LNCaP clone FGC (cell line): ENCODE data around the gene USP6.
A peak's percentile ranks its signal among the peaks of the same experiment; 100 is the strongest.

ENCODE experiments used
- DNase-seq: peaks from one replicate; pipeline ENCODE4 v3.0.0-alpha.2; 2011; ENCODE audit warnings: low read depth
- H3K4me3 ChIP-seq: 2 replicates; pipeline ENCODE4 v1.5.1; 2011; ENCODE audit warnings: mild to moderate bottlenecking, low read depth, low read length, control low read depth
- TF ChIP-seq, protein P1 (sequence below): IDR thresholded peaks from 2 replicates; pipeline ENCODE4 v1.5.1; 2012; ENCODE audit warnings: mild to moderate bottlenecking; ENCODE audit not compliant: control insufficient read depth, insufficient read depth; ENCODE audit errors: extremely low read depth

The USP6 gene

DNA sequence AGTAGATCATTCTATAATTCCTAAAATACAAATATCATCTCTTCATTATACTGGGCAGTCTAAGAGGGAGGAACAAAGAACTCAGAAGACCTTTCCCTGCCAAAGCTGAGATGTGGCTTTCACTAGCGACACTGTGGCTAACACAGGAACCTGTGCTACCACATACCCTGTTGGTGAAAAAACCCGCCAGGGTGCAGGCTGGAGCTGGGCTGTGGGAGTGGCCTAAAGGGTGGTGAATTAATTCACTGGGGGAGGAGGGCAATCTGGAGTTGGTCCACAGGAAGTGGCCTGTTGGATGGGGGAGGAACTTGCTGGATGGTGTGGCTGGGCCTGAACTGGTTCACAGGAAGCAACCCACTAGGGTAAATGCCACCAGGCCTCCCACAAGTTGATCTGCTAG lies 68.5 kb downstream of the USP6 start:
- TF ChIP-seq, protein P1, sequence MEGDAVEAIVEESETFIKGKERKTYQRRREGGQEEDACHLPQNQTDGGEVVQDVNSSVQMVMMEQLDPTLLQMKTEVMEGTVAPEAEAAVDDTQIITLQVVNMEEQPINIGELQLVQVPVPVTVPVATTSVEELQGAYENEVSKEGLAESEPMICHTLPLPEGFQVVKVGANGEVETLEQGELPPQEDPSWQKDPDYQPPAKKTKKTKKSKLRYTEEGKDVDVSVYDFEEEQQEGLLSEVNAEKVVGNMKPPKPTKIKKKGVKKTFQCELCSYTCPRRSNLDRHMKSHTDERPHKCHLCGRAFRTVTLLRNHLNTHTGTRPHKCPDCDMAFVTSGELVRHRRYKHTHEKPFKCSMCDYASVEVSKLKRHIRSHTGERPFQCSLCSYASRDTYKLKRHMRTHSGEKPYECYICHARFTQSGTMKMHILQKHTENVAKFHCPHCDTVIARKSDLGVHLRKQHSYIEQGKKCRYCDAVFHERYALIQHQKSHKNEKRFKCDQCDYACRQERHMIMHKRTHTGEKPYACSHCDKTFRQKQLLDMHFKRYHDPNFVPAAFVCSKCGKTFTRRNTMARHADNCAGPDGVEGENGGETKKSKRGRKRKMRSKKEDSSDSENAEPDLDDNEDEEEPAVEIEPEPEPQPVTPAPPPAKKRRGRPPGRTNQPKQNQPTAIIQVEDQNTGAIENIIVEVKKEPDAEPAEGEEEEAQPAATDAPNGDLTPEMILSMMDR, result no peak
- no peak for DNase-seq

DNA sequence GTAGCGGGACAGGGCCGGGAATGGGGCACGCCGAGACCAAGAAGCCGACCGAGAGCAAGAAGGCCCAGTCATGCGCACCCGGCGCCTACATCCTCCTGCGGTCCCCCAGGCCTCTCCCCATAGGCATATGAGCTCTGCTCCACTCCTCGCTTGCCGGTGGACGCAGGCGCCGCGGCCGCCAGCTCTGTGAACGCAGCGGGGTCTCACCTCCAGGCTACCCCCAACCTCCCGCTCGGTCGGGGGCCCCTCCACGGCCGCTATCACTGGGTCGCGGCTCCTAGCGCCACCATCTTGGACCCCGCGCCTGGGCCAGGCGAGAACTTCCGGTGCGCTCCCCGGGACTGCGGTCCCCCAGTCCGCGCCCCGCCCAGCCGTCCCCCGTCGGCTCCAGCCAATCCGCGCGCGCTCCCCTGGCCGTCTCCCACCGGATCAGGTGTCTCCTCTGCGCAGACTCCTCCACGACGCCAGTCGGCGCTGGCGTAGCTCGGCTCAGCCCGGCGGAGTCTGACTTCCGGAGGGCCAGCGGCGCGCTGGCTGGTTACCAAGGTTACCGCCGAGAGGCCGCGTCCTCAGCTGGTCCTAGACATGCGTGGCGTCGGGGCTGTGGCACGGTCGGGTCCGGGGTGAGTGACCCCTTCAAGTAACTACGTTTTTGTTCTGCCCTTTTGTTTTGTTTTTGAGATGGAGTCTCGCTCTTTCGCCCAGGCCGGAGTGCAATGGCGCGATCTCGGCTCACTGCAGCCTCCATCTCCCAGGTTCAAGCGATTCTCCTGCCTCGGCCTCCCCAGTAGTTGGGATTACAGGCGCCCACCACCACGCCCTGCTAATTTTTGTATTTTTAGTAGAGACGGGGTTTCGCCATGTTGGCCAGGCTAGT lies 75.9 kb downstream of the USP6 start, which contains the start of gene ZNF594:
TSS of gene ZNF594 (minus strand) at position 328 of the 877 bp plus-strand sequence. CDS start 7,612 bp downstream, outside the sequence.
- no peak for DNase-seq
- TF ChIP-seq, protein P1, result peak; percentile 56

More for the DNA sequence above, 68.5 kb downstream of the USP6 start:
- no peak overlapping the region for H3K4me3 ChIP-seq

DNA sequence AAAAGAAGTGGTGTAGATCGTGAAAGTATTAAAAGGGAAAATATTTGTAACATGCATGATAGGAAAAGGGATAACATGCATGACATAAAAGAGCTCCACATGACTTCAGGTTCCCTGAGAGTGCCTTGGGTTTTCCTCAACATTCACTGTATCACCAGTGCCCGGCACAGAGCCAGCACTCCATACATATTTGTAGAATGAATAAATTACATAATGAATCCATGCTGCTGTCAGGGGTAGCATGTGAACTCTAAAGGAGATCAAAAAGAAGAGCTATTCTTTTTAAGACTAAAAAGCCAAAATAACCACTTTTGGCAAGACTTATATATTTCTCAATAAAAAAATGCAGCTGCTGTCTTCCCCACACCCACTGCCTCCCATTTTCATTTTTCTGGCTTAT lies 78.5 kb downstream of the USP6 start:
- TF ChIP-seq, protein P1, result no peak
- H3K4me3 ChIP-seq, result no peak overlapping the region
- DNase-seq, result no peak

More for the DNA sequence above, 75.9 kb downstream of the USP6 start, which contains the start of gene ZNF594:
- peak within 1 kb of the TSS; percentile 43 for H3K4me3 ChIP-seq

DNA sequence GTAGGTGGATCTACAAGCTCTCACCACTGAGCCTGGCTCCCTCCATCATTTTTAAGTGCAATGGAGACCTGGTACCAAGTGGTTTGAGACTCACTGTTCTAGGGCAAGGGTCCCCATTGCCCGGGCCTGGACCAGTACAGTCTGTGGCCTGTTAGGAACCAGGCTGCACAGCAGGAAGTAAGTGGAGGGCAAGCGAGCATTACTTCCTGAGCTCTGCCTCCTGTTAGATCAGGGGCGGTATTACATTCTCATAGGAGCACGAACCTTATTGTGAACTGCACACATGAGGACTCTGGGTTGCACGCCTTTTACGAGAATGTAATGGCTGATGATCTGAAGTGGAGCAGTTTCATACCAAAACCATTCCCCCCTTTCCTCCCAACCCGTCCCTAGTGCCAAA lies 82.6 kb downstream of the USP6 start:
- TF ChIP-seq, protein P1, result no peak
- no peak overlapping the region for H3K4me3 ChIP-seq
- no peak for DNase-seq

DNA sequence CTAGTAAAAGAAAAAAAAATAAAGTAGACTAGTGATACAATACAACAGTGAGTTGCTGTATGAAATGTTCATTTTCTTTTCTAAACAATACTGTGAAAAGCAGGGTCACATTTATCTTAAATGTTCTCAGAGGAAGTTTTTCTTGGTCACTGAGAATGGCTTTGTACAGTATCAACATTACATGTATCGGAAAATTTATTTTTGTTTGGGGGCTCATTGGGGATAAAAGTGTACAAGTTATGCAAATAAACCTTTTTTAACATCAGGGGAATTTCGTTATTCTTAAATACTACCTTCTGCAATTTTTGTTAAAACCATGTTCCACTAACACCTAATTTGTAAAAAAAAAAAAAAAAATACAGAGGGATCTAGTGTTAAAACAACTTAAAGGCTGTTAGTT lies 84.5 kb downstream of the USP6 start:
- TF ChIP-seq, protein P1, result no peak
- DNase-seq, result no peak
- H3K4me3 ChIP-seq, result no peak overlapping the region

DNA sequence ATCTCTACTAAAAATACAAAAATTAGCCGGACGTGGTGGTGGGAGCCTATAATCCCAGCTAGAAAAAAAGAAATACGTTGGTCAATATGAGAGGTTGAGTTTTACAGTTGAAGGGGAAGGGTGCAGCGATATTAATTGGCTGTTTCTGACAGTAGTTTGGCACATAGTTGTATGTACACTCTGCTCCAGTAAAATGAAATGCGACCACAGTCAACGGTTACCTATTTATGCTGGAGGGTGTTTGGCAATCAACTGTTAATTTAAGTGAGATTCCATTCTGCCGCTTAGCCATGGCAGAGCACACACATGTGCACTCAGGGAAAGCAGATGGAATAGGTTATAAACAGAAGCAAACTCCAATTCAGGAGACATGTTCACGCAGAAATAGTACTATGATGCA lies 85.2 kb downstream of the USP6 start:
- no peak overlapping the region for H3K4me3 ChIP-seq
- TF ChIP-seq, protein P1, result no peak
- no peak for DNase-seq
